ENCODE data around the gene NR5A2.

Gene NR5A2

GRCh38 chr1:200073286-200073637, 45.8 kb downstream of the NR5A2 start:
- no peak for DNase-seq (ENCODE audit: low spot score)

- no peak for DNase-seq (ENCODE audit: low spot score)
These were observed 48.0 kb downstream of the NR5A2 start for GRCh38 chr1:200075522-200075921.

GRCh38 chr1:200075938-200076546, 48.5 kb downstream of the NR5A2 start:
- DNase-seq (ENCODE audit: low spot score) = peak; percentile 53

GRCh38 chr1:200079232-200079940, 51.9 kb downstream of the NR5A2 start:
- no peak for DNase-seq (ENCODE audit: low spot score)

GRCh38 chr1:200081151-200081968, 53.9 kb downstream of the NR5A2 start:
- no peak for DNase-seq (ENCODE audit: low spot score)

- no peak for DNase-seq (ENCODE audit: low spot score)
These were observed 54.4 kb downstream of the NR5A2 start for GRCh38 chr1:200081969-200082245.

- no peak for DNase-seq (ENCODE audit: low spot score)
These were observed 54.8 kb downstream of the NR5A2 start for GRCh38 chr1:200082329-200082728.

GRCh38 chr1:200090252-200091159, 63.0 kb downstream of the NR5A2 start:
- peak; percentile 47 for DNase-seq (ENCODE audit: low spot score)

- no peak for DNase-seq (ENCODE audit: low spot score)
These were observed 67.6 kb downstream of the NR5A2 start for GRCh38 chr1:200095057-200095577.

GRCh38 chr1:200096774-200097173, 69.3 kb downstream of the NR5A2 start:
- DNase-seq (ENCODE audit: low spot score) = peak; percentile 46

GRCh38 chr1:200099040-200099439, 71.5 kb downstream of the NR5A2 start:
- DNase-seq (ENCODE audit: low spot score) = no peak

- DNase-seq (ENCODE audit: low spot score) = no peak
These were observed 76.6 kb downstream of the NR5A2 start for GRCh38 chr1:200103966-200104583.

GRCh38 chr1:200107004-200107470, 79.5 kb downstream of the NR5A2 start:
- no peak for DNase-seq (ENCODE audit: low spot score)

- no peak for DNase-seq (ENCODE audit: low spot score)
These were observed 81.1 kb downstream of the NR5A2 start for GRCh38 chr1:200108659-200109058.

GRCh38 chr1:200112290-200112689, 84.8 kb downstream of the NR5A2 start:
- no peak for DNase-seq (ENCODE audit: low spot score)

- peak; percentile 58 for DNase-seq (ENCODE audit: low spot score)
These were observed 88.0 kb downstream of the NR5A2 start for GRCh38 chr1:200115532-200115931.

- DNase-seq (ENCODE audit: low spot score) = no peak
These were observed 88.8 kb downstream of the NR5A2 start for GRCh38 chr1:200116324-200116723.

- no peak for DNase-seq (ENCODE audit: low spot score)
These were observed 91.4 kb downstream of the NR5A2 start for GRCh38 chr1:200118779-200119505.

- DNase-seq (ENCODE audit: low spot score) = no peak
These were observed 93.9 kb downstream of the NR5A2 start for GRCh38 chr1:200121421-200121820.

GRCh38 chr1:200124309-200124708, 96.8 kb downstream of the NR5A2 start:
- no peak for DNase-seq (ENCODE audit: low spot score)

- DNase-seq (ENCODE audit: low spot score) = no peak
These were observed 100.6 kb downstream of the NR5A2 start for GRCh38 chr1:200128081-200128480.
